ENCODE measurements around the gene RAB7A. TPM values are rescaled to one million over a fixed set of nuclear protein-coding genes. Genes with fewer than 3 reads are reported as not detected.

The RAB7A gene
- total and polyA plus RNA-seq, 7 donors = 206 to 410 (median 316) TPM

- H3K27ac ChIP-seq = peak overlapping the region; percentile 100
- peaks cover 83% of the 10 kb centered on the region for H3K4me1 ChIP-seq
- H3K36me3 ChIP-seq (ENCODE audit: insufficient read depth in 1 of 2, low read depth in 1 of 2) = peaks cover 0 to 5% of the 10 kb centered on the region in 2 donors
- TF ChIP-seq CTCF (IDR thresholded peaks at IDR 0.05) = no peak
- ATAC-seq = no peak
- no peak for DNase-seq
- no peaks in the 10 kb centered on the region for H3K9me3 ChIP-seq
- 47 to 65% (median 52%) methylated on average over 3 of the region's 3 CpGs for WGBS, 3 donors
- H3K4me3 ChIP-seq = peak overlapping the region; percentile 13
- intact Hi-C loops (cut with DNase I) = loop anchor here in 1 of 2 donors (5.0 kb wide), 1 partner anchor 33 kb away; no protein-coding TSS in a partner anchor
- no peaks in the 10 kb centered on the region for H3K27me3 ChIP-seq (ENCODE audit: insufficient read depth in 3 of 3, low read length in 2 of 3)
Observed at GRCh38 chr3:128734523-128735189, 8.7 kb downstream of the RAB7A start.

GRCh38 chr3:128735287-128735686, 9.3 kb downstream of the RAB7A start:
- Histone ChIP-seq H3K4me1 (peaks cover 77% of the 10 kb centered on the region), H3K9me3 (no peaks in the 10 kb centered on the region), H3K27me3 (ENCODE audit: insufficient read depth in 3 of 3, low read length in 2 of 3) (no peaks in the 10 kb centered on the region), H3K27ac (peak overlapping the region; percentile 100), H3K4me3 (peak overlapping the region; percentile 13), H3K36me3 (ENCODE audit: insufficient read depth in 1 of 2, low read depth in 1 of 2) (peaks cover 0 to 5% of the 10 kb centered on the region in 2 donors)
- ATAC-seq = no peak
- intact Hi-C loops (cut with DNase I) = no loop called here
- TF ChIP-seq CTCF (IDR thresholded peaks at IDR 0.05) = no peak
- no peak for DNase-seq

GRCh38 chr3:128735884-128736283, 9.9 kb downstream of the RAB7A start:
- intact Hi-C loops (cut with DNase I) = no loop called here
- TF ChIP-seq CTCF (IDR thresholded peaks at IDR 0.05) = no peak
- H3K27me3 ChIP-seq (ENCODE audit: insufficient read depth in 3 of 3, low read length in 2 of 3) = no peaks in the 10 kb centered on the region
- H3K36me3 ChIP-seq (ENCODE audit: insufficient read depth in 1 of 2, low read depth in 1 of 2) = peaks cover 0 to 5% of the 10 kb centered on the region in 2 donors
- 20 to 54% (median 30%) methylated on average over 2 of the region's 2 CpGs for WGBS, 3 donors
- no peaks in the 10 kb centered on the region for H3K9me3 ChIP-seq
- peaks cover 71% of the 10 kb centered on the region for H3K4me1 ChIP-seq
- H3K4me3 ChIP-seq = no peak overlapping the region
- DNase-seq (no peak), ATAC-seq (no peak)
- H3K27ac ChIP-seq = peak overlapping the region; percentile 100

GRCh38 chr3:128736601-128737000, 10.6 kb downstream of the RAB7A start:
- Histone ChIP-seq H3K4me3 (no peak overlapping the region), H3K36me3 (ENCODE audit: insufficient read depth in 1 of 2, low read depth in 1 of 2) (peaks cover 2 to 5% of the 10 kb centered on the region in 2 donors), H3K9me3 (no peaks in the 10 kb centered on the region), H3K27ac (no peak overlapping the region), H3K27me3 (ENCODE audit: insufficient read depth in 3 of 3, low read length in 2 of 3) (no peaks in the 10 kb centered on the region), H3K4me1 (peaks cover 64% of the 10 kb centered on the region)
- WGBS, 3 donors = 48 to 72% (median 55%) methylated on average over 3 of the region's 3 CpGs
- TF ChIP-seq CTCF (IDR thresholded peaks at IDR 0.05) = no peak
- ATAC-seq = no peak
- intact Hi-C loops (cut with DNase I) = no loop called here
- DNase-seq = no peak

GRCh38 chr3:128740621-128741020, 14.6 kb downstream of the RAB7A start:
- peaks cover 10 to 18% of the 10 kb centered on the region in 2 donors for H3K36me3 ChIP-seq (ENCODE audit: insufficient read depth in 1 of 2, low read depth in 1 of 2)
- no peak overlapping the region for H3K27ac ChIP-seq
- H3K4me1 ChIP-seq = peaks cover 27% of the 10 kb centered on the region
- H3K4me3 ChIP-seq = no peak overlapping the region
- TF ChIP-seq CTCF (IDR thresholded peaks at IDR 0.05) = no peak
- no peaks in the 10 kb centered on the region for H3K9me3 ChIP-seq
- H3K27me3 ChIP-seq (ENCODE audit: insufficient read depth in 3 of 3, low read length in 2 of 3) = no peaks in the 10 kb centered on the region
- ATAC-seq (no peak), DNase-seq (no peak)
- intact Hi-C loops (cut with DNase I) = no loop called here
- 88 to 100% (median 96%) methylated on average over 1 of the region's 1 CpG for WGBS, 3 donors

Measured in psoas muscle (tissue), 8 donors.